ENCODE measurements around the gene GNAI3.

DNA sequence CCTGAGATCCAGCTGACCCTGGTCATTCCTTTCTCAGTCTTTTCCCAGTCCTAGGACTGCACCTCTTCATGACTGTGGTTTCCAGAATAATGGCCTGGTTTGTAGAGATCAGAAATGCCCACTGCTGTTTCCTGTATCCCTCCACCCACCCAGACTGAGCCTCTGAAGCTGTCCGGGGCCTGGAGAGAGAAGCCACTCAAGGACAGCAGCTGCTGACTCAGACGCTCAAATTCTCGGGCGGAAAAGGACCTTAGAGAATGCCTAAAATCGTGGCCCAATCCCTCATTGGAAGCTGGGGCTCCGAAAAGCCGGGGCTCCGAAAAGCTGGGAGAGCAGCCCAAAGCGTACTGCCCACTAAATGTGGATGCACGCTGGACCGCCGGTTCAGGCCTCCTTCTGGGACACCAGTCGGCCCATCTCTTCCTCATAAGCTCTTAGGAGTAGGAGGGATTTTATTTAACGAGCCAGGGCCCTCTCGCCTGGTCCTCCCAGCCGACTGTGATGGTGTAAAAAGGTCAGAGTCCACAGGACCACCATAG lies 16.5 kb upstream of the GNAI3 start:
- TF ChIP-seq, protein P1, sequence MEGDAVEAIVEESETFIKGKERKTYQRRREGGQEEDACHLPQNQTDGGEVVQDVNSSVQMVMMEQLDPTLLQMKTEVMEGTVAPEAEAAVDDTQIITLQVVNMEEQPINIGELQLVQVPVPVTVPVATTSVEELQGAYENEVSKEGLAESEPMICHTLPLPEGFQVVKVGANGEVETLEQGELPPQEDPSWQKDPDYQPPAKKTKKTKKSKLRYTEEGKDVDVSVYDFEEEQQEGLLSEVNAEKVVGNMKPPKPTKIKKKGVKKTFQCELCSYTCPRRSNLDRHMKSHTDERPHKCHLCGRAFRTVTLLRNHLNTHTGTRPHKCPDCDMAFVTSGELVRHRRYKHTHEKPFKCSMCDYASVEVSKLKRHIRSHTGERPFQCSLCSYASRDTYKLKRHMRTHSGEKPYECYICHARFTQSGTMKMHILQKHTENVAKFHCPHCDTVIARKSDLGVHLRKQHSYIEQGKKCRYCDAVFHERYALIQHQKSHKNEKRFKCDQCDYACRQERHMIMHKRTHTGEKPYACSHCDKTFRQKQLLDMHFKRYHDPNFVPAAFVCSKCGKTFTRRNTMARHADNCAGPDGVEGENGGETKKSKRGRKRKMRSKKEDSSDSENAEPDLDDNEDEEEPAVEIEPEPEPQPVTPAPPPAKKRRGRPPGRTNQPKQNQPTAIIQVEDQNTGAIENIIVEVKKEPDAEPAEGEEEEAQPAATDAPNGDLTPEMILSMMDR (IDR thresholded peaks at IDR 0.05; ENCODE audit: low read depth, low read length) = no peak
- no peak for TF ChIP-seq MYC (IDR thresholded peaks at IDR 0.05; ENCODE audit: low read depth, low read length)
- no peak for TF ChIP-seq POLR2A (IDR thresholded peaks at IDR 0.05; ENCODE audit: extremely low read depth, insufficient read length)
